CD8-positive, alpha-beta memory T cell (primary cell): Measurements from ENCODE around the gene NSD1. TPM values are rescaled to one million over a fixed set of nuclear protein-coding genes. Genes with fewer than 3 reads are reported as not detected.
A peak's percentile ranks its signal among the peaks of the same experiment; 100 is the strongest.

ENCODE experiments used
- CTCF ChIA-PET: fragments of 350-600 bp; sonication (Branson Sonifier 250); formaldehyde crosslinking; loops from one replicate; lab custom pipeline; 2021; ENCODE audit warnings: antibody characterized with exemption; lab: Charles Lee
- POLR2A ChIA-PET: fragments of 350-600 bp; sonication (Branson Sonifier 250); formaldehyde crosslinking; loops from one replicate; lab custom pipeline; 2021; ENCODE audit warnings: antibody characterized with exemption; lab: Charles Lee
- DNase-seq, 5 donors: peaks; one replicate each; pipeline versions ENCODE4 v3.0.0 to v3.0.0-alpha.2; 2020 to 2022; ENCODE audit warnings: mixed read lengths in 1 of 5
- H3K27ac ChIP-seq: one replicate; pipeline ENCODE4 v1.7.0; 2013; ENCODE audit warnings: low read depth, mild to moderate bottlenecking, low read length, moderate library complexity
- H3K27me3 ChIP-seq: 2 replicates; pipeline ENCODE4 v1.7.0; 2013; ENCODE audit warnings: low read length, mild to moderate bottlenecking; ENCODE audit not compliant: insufficient read depth, poor library complexity, severe bottlenecking
- H3K36me3 ChIP-seq: 2 replicates; pipeline ENCODE4 v1.7.0; 2013; ENCODE audit warnings: mild to moderate bottlenecking, low read length, moderate library complexity; ENCODE audit not compliant: insufficient read depth
- H3K4me1 ChIP-seq: 2 replicates; pipeline ENCODE4 v1.7.0; 2013; ENCODE audit warnings: mild to moderate bottlenecking, low read length, moderate library complexity; ENCODE audit not compliant: insufficient read depth
- H3K4me3 ChIP-seq: 2 replicates; pipeline ENCODE4 v1.7.0; 2013; ENCODE audit warnings: mild to moderate bottlenecking, low read length
- H3K9me3 ChIP-seq: 2 replicates; pipeline ENCODE4 v1.7.0; 2013; ENCODE audit warnings: mild to moderate bottlenecking, low read length
- H3K27ac Mint-ChIP-seq, 8 donors: one replicate each; pipeline ENCODE4 v1.8.0; 2020 to 2021; ENCODE audit warnings: mixed read lengths in 8 of 8, mild to moderate bottlenecking in 6 of 8, inconsistent platforms in 3 of 8, moderate library complexity in 3 of 8
- H3K27me3 Mint-ChIP-seq, 2 donors: one replicate each; pipeline ENCODE4 v1.8.0; 2020 to 2021; ENCODE audit warnings: mixed read lengths in 2 of 2, mild to moderate bottlenecking in 1 of 2, moderate library complexity in 1 of 2
- H3K36me3 Mint-ChIP-seq, 3 donors: one replicate each; pipeline ENCODE4 v1.8.0; 2020 to 2021; ENCODE audit warnings: mixed read lengths in 3 of 3, inconsistent platforms in 1 of 3, mild to moderate bottlenecking in 1 of 3
- H3K4me1 Mint-ChIP-seq, 3 donors: one replicate each; pipeline ENCODE4 v1.8.0; 2020 to 2021; ENCODE audit warnings: mixed read lengths in 3 of 3, inconsistent platforms in 1 of 3, mild to moderate bottlenecking in 1 of 3
- H3K4me3 Mint-ChIP-seq, 7 donors: one replicate each; pipeline ENCODE4 v1.8.0; 2020 to 2021; ENCODE audit warnings: mixed read lengths in 7 of 7, mild to moderate bottlenecking in 6 of 7, moderate library complexity in 4 of 7, inconsistent platforms in 2 of 7
- H3K9me3 Mint-ChIP-seq, 5 donors: one replicate each; pipeline ENCODE4 v1.8.0; 2020 to 2022; ENCODE audit warnings: mixed read lengths in 5 of 5, mild to moderate bottlenecking in 3 of 5, moderate library complexity in 2 of 5, inconsistent platforms in 1 of 5
- polyA plus RNA-seq: library from polyadenylated mRNA; unstranded; fragments of 300-500 nt; fragmentation: Illumina TruSeq; gene quantifications from one replicate; pipeline ENCODE4 v1.2.3, GENCODE V29; 2021
- total RNA-seq, 2 experiments: library from RNA; stranded (reverse); gene quantifications; one replicate each; pipeline ENCODE4 v1.2.3, GENCODE V29; 2021

NSD1 gene
- total and polyA plus RNA-seq, 3 experiments from 2014 or later = 48.7 to 93.1 (median 86.7) TPM

DNA sequence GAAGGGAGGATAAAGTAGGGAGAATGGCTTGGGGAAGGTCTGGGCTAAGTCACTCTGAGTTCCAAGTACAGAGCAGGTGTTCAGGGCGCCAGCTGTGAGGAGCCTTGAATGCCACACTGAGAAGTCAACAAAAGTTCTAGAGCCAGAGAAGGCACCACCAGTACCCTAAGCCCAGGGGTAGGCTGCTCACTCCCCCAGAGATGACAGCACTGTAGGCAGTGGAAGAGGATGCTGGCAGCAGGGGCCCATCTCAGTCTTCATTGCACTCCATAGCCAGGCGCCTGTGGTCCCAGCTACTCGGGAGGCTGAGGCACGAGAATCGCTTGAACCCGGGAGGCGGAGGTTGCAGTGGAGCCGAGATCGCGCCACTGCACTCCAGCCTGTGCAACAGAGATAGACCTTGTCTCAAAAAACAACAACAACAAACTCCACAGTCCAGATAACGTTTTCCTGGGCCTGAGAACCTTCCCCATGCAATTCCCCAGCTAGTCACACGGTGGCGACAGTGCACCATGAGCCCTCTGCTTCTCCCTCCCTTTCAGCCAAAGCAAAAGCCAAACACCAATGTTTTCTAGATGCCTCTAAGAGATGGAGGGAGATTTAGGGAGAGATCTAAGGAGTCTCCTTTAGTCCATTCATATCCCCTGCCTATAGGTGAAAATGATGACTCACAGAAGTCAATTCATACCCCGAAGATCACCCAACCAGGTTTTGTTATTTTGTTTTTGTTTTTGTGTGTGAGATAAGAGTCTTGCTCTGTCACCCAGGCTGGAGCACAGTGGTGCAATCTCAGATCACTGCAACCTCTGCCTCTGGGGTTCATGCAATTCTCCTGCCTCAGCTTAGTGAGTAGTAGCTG lies 19.8 kb upstream of the NSD1 start:
- CTCF ChIA-PET = interaction anchor here (0.6 to 4.8 kb wide), 37 partner anchors 8 to 453 kb away, joined by 3 to 31 read pairs (median 4); partner anchors contain the start of genes MXD3, NSD1, PRELID1 and RAB24

DNA sequence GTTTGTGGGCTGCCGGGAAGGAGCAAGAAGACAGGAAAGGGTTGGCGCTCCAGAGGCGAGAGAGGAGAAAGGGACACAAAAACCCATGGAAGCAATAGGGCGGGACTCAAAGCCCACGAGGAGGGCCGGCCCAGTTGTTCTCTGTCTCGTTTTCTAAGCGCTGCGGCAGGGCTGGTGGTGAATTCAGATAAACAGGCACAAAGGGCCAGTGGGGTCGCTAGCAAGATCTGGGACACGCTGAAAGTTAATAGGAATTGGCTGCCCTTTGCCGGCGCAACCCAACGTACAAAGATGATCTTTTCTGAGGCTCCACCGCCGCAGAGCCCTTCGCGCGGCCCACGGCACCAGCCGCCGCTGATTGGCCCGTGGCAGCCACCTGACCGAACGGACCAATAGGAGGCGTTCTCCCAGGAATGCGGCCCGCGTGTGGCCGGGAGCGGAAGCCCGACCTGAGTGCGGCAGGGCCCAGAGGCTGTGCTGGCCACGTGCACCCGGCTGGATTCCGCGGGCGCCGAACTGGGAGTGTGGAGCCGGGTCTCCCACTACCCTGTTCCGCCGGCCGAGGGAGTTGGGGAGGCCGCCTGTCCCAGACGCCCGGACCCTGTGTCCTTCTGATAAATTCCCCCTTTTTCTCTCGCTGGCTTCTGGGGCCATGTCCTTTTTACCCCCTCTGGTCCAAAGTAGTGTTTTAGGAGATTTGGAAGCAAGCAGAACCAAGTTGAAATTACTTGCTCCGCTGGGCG lies 16.8 kb upstream of the NSD1 start:
- Mint-ChIP-seq H3K4me1 (peaks cover 16 to 21% (median 21%) of the 10 kb centered on the region in 3 donors), H3K4me3 (peak overlapping the region; percentile 20 to 89 (median 76)), H3K9me3 (no peaks in the 10 kb centered on the region), H3K36me3 (peaks cover 0 to 1% (median 0%) of the 10 kb centered on the region in 3 donors), H3K27me3 (no peaks in the 10 kb centered on the region), H3K27ac (peak overlapping the region; percentile 16 to 91 (median 80))
- H3K4me1 ChIP-seq = peaks cover 13% of the 10 kb centered on the region
- ChIA-PET POLR2A (interaction anchor here (1.0 kb wide), 1 partner anchor 16 kb away, joined by 3 read pairs; no protein-coding TSS in a partner anchor), CTCF (no interaction called here)
- no peaks in the 10 kb centered on the region for H3K27me3 ChIP-seq
- peak overlapping the region; percentile 55 for H3K27ac ChIP-seq
- H3K4me3 ChIP-seq = peak overlapping the region; percentile 35
- no peaks in the 10 kb centered on the region for H3K36me3 ChIP-seq
- no peaks in the 10 kb centered on the region for H3K9me3 ChIP-seq
- peak; percentile 68 to 88 (median 79) for DNase-seq

More for the DNA sequence above, 19.8 kb upstream of the NSD1 start:
- H3K9me3 Mint-ChIP-seq = no peaks in the 10 kb centered on the region
- peaks cover 0 to 1% (median 0%) of the 10 kb centered on the region in 3 donors for H3K36me3 Mint-ChIP-seq
- peaks cover 16% of the 10 kb centered on the region for H3K4me1 ChIP-seq
- DNase-seq = peak; percentile 65 to 82 (median 70)
- H3K4me1 Mint-ChIP-seq = peaks cover 19 to 24% (median 24%) of the 10 kb centered on the region in 3 donors
- H3K4me3 Mint-ChIP-seq = no peak overlapping the region
- no peaks in the 10 kb centered on the region for H3K27me3 Mint-ChIP-seq
- no peak overlapping the region for H3K27ac ChIP-seq
- H3K27ac Mint-ChIP-seq = peak overlapping the region in 1 of 8 donors; percentile 1
- POLR2A ChIA-PET = interaction anchor here (0.5 to 3.2 kb wide), 2 partner anchors 12 to 20 kb away, joined by 6 to 16 read pairs; partner anchors contain the start of gene NSD1
- H3K36me3 ChIP-seq = no peaks in the 10 kb centered on the region
- no peaks in the 10 kb centered on the region for H3K27me3 ChIP-seq
- no peaks in the 10 kb centered on the region for H3K9me3 ChIP-seq
- no peak overlapping the region for H3K4me3 ChIP-seq

DNA sequence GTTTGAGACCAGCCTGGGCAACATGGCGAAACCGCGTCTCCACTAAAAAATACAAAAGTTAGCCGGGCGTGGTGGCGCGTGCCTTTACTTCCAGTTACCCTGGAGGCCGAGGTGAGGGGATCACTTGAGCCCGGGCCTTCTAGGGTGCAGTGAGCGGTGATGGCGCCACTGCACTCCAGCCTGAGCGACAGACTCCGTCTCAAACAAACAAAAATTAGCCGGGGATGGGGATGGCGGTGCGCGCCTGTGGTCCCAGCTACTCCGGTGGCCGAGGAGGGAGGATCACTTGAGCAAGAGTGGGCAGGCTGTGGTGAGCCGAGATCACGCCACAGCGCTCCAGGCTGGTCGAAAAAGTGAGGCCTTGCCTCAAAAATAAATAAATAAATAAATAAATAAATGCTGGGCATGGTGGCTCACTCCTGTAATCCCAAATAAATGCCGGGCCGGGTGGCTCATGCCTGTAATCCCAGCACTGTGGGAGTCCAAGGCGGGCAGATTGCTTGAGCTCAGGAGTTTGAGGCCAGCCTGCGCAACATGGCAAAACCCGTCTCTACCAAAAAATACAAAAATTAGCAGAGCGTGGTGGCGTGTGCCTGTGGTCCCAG lies 16.0 kb upstream of the NSD1 start:
- H3K4me1 Mint-ChIP-seq = peaks cover 15 to 19% (median 18%) of the 10 kb centered on the region in 3 donors
- Histone ChIP-seq H3K9me3 (no peaks in the 10 kb centered on the region), H3K27ac (peak overlapping the region; percentile 30), H3K27me3 (no peaks in the 10 kb centered on the region), H3K4me3 (no peak overlapping the region), H3K4me1 (peaks cover 12% of the 10 kb centered on the region), H3K36me3 (no peaks in the 10 kb centered on the region)
- peak overlapping the region in 2 of 8 donors; percentile 16 to 24 for H3K27ac Mint-ChIP-seq
- H3K36me3 Mint-ChIP-seq = peaks cover 0 to 1% (median 0%) of the 10 kb centered on the region in 3 donors
- CTCF ChIA-PET = interaction anchor here (1.2 kb wide), 1 partner anchor 285 kb away, joined by 3 read pairs; no protein-coding TSS in a partner anchor
- POLR2A ChIA-PET = interaction anchor here (1.0 kb wide), 2 partner anchors 15 to 18 kb away, joined by 3 read pairs; no protein-coding TSS in a partner anchor
- DNase-seq = no peak
- no peaks in the 10 kb centered on the region for H3K27me3 Mint-ChIP-seq
- peak overlapping the region in 3 of 7 donors; percentile 20 to 67 (median 41) for H3K4me3 Mint-ChIP-seq
- no peaks in the 10 kb centered on the region for H3K9me3 Mint-ChIP-seq

DNA sequence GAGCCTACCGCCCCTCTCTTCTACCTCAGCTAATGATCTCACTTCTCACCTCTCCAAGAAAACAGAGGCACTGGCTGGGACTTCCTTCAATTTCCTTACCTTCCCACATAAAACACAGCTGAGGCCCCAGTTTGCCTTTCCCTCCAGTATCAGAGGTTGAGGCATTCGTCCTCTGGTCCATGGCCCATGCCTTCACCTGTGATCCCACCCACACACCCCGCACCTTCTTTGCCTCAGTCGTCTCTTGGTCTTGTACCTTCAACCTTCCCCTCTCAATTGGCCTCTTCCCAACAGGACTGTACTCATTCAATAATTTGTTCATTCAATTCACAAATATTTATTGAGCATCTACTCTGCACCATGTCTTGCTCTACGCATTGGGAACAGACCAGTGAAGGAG lies 11.0 kb upstream of the NSD1 start:
- Mint-ChIP-seq H3K4me1 (no peaks in the 10 kb centered on the region), H3K9me3 (no peaks in the 10 kb centered on the region), H3K27ac (peak overlapping the region in 1 of 8 donors; percentile 30), H3K36me3 (no peaks in the 10 kb centered on the region), H3K27me3 (no peaks in the 10 kb centered on the region), H3K4me3 (no peak overlapping the region)
- H3K27ac ChIP-seq = no peak overlapping the region
- no peak for DNase-seq
- no peaks in the 10 kb centered on the region for H3K9me3 ChIP-seq
- no peaks in the 10 kb centered on the region for H3K4me1 ChIP-seq
- no peak overlapping the region for H3K4me3 ChIP-seq
- H3K36me3 ChIP-seq = no peaks in the 10 kb centered on the region
- POLR2A ChIA-PET = no interaction called here
- H3K27me3 ChIP-seq = no peaks in the 10 kb centered on the region
- CTCF ChIA-PET = interaction anchor here (1.0 to 1.2 kb wide), 3 partner anchors 9 to 12 kb away, joined by 3 to 4 read pairs (median 4); no protein-coding TSS in a partner anchor

DNA sequence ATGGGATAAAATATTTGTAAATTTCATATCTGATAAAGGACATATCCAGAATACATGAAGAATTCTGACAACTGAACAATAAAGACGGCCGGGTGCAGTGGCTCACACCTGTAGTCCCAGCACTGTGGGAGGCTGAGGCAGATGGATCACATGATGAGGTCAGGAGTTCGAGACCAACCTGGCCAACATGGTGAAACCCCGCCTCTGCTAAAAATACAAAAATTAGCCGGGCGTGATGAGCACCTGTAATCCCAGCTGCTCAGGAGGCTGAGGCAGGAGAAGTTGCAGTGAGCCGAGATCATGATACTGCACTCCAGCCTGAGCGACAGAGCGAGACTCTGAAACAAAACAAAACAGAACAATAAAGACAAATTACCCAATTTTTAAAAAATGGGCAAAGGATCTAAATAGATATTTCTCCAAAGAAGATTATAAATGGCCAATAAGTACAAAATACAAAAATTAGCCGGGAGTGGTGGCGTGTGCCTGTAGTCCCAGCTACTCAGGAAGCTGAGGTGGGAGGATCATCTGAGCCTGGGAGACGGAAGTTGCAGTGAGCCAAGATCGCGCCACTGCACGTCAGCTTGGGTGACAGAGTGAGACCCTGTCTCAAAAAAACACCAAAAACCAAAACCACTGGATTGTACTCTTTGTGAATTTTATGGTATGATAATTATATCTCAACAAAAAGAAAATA lies 9.6 kb upstream of the NSD1 start:
- POLR2A ChIA-PET = no interaction called here
- H3K9me3 ChIP-seq = no peaks in the 10 kb centered on the region
- Mint-ChIP-seq H3K36me3 (no peaks in the 10 kb centered on the region), H3K9me3 (no peaks in the 10 kb centered on the region), H3K27ac (peak overlapping the region in 1 of 8 donors; percentile 72), H3K4me1 (peaks cover 8 to 10% (median 9%) of the 10 kb centered on the region in 3 donors), H3K27me3 (no peaks in the 10 kb centered on the region), H3K4me3 (peak overlapping the region in 1 of 7 donors; percentile 19)
- no peak overlapping the region for H3K4me3 ChIP-seq
- no peaks in the 10 kb centered on the region for H3K36me3 ChIP-seq
- no peaks in the 10 kb centered on the region for H3K27me3 ChIP-seq
- CTCF ChIA-PET = interaction anchor here (1.0 kb wide), 1 partner anchor 10 kb away, joined by 7 read pairs; no protein-coding TSS in a partner anchor
- H3K4me1 ChIP-seq = peaks cover 9% of the 10 kb centered on the region
- no peak for DNase-seq
- no peak overlapping the region for H3K27ac ChIP-seq

DNA sequence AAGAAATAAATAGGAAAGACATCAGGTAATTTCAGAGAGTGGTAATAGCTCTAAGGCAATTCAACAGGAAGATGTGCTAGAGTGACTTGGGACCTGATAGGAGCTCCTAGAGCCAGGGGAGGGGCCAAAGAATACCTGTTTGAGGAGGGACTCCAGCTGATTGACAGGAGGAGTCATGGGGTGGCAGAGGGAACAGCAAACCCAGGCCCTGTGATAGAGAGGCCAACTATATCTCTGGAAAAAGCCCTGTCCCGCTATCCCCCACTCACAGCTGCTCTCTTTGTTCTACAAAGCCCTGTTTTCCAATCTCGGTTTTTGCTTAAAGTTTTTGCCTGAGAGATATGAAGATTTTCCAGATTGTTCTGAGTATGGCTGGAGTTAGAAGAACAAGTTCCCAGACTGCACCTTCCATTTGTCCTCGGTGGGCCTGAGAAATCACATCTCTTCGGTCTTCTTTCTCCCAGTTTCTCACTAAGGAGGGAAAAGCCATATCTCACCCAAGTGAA lies 9.0 kb upstream of the NSD1 start:
- H3K27me3 Mint-ChIP-seq = no peaks in the 10 kb centered on the region
- no peaks in the 10 kb centered on the region for H3K36me3 ChIP-seq
- no peaks in the 10 kb centered on the region for H3K27me3 ChIP-seq
- no peaks in the 10 kb centered on the region for H3K36me3 Mint-ChIP-seq
- H3K4me1 Mint-ChIP-seq = peaks cover 14 to 16% (median 15%) of the 10 kb centered on the region in 3 donors
- no peaks in the 10 kb centered on the region for H3K9me3 Mint-ChIP-seq
- no peak overlapping the region for H3K4me3 ChIP-seq
- no peak for DNase-seq
- no peak overlapping the region for H3K4me3 Mint-ChIP-seq
- H3K9me3 ChIP-seq = no peaks in the 10 kb centered on the region
- H3K4me1 ChIP-seq = peaks cover 15% of the 10 kb centered on the region
- ChIA-PET CTCF (interaction anchor here (1.0 kb wide), 2 partner anchors 10 to 12 kb away, joined by 3 to 7 read pairs; no protein-coding TSS in a partner anchor), POLR2A (no interaction called here)
- H3K27ac ChIP-seq = no peak overlapping the region
- H3K27ac Mint-ChIP-seq = no peak overlapping the region

DNA sequence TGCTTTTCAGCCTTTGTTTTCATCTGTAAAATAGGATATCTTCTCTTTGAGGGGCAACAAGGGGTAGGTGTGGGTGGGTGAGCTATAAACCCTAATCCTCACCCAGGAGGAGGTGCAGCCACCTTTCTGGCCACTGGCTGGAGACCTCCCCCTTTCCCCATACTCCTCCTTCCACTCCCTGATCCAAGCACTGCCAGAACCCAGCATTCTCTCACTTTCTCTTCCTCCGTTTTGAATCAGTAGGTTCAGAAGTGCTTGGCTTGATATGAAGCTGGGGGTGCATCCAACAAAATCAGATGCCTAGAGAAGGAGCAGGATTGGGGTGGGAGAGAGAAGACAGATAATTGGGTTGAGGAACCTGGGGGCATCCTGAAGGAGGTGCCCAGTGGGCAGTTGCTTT lies 6.8 kb upstream of the NSD1 start:
- Mint-ChIP-seq H3K9me3 (no peaks in the 10 kb centered on the region), H3K36me3 (no peaks in the 10 kb centered on the region), H3K4me1 (peaks cover 23 to 25% (median 25%) of the 10 kb centered on the region in 3 donors), H3K27ac (peak overlapping the region in 1 of 8 donors; percentile 29), H3K4me3 (no peak overlapping the region), H3K27me3 (no peaks in the 10 kb centered on the region)
- H3K4me1 ChIP-seq = peaks cover 28% of the 10 kb centered on the region
- CTCF ChIA-PET = interaction anchor here (0.8 to 4.8 kb wide), 2 partner anchors 13 to 39 kb away, joined by 4 to 24 read pairs; partner anchors contain the start of gene FGFR4
- no peak for DNase-seq
- no peak overlapping the region for H3K27ac ChIP-seq
- H3K36me3 ChIP-seq = no peaks in the 10 kb centered on the region
- POLR2A ChIA-PET = interaction anchor here (0.7 kb wide), 1 partner anchor 13 kb away, joined by 6 read pairs; no protein-coding TSS in a partner anchor
- H3K4me3 ChIP-seq = no peak overlapping the region
- H3K27me3 ChIP-seq = no peaks in the 10 kb centered on the region
- no peaks in the 10 kb centered on the region for H3K9me3 ChIP-seq
